Measurements from ENCODE around the gene DMRTA1. TPM values are rescaled to one million over a fixed set of nuclear protein-coding genes. Genes with fewer than 3 reads are reported as not detected.
"Not testable (repeated sequence)": the region's sequence is repeated elsewhere in the genome, so short reads cannot be mapped to it uniquely, and the experiment has no call there.

Gene DMRTA1
- polyA plus RNA-seq, 4 donors: 1.1 to 2.6 (median 2.1) TPM

GRCh38 chr9:22455181-22455580, 8.6 kb downstream of the DMRTA1 start:
- DNase-seq (ENCODE audit: low read depth in 4 of 4, low spot score in 3 of 4): no peak

- no peak for DNase-seq (ENCODE audit: low read depth in 4 of 4, low spot score in 3 of 4)
Observed at GRCh38 chr9:22457448-22457847, 10.8 kb downstream of the DMRTA1 start.

GRCh38 chr9:22463205-22463604, 16.6 kb downstream of the DMRTA1 start:
- DNase-seq (ENCODE audit: low read depth in 4 of 4, low spot score in 3 of 4): no peak

GRCh38 chr9:22469928-22470544, 23.4 kb downstream of the DMRTA1 start:
- DNase-seq (ENCODE audit: low read depth in 4 of 4, low spot score in 3 of 4): peak in 1 of 4 donors; percentile 22

GRCh38 chr9:22481566-22481965, 34.9 kb downstream of the DMRTA1 start:
- no peak for DNase-seq (ENCODE audit: low read depth in 4 of 4, low spot score in 3 of 4)

- DNase-seq (ENCODE audit: low read depth in 4 of 4, low spot score in 3 of 4): no peak
Observed at GRCh38 chr9:22483528-22484070, 37.0 kb downstream of the DMRTA1 start.

GRCh38 chr9:22496197-22496596, 49.6 kb downstream of the DMRTA1 start:
- not testable (repeated sequence) for DNase-seq (ENCODE audit: low read depth in 4 of 4, low spot score in 3 of 4)
